IMR-90 (cell line): ENCODE results near the gene POLR2E. TPM values are rescaled to one million over a fixed set of nuclear protein-coding genes. Genes with fewer than 3 reads are reported as not detected.

ENCODE experiments used
- ATAC-seq: fragments of 200-7000 bp; cut with Tn5 transposase; 2 replicates; pipeline ENCODE4 v1.9.1; 2020; ENCODE audit warnings: low read depth, mild to moderate bottlenecking, moderate library complexity
- BruUV-seq: library from RNA; stranded (reverse); fragments of 400-500 nt; replicated peaks from 2 replicates; lab custom pipeline; 2021; lab: Mats Ljungman, UMichigan
- CTCF ChIA-PET: fragments of 300-600 bp; formaldehyde crosslinking; extraction: SDS; loops from one replicate; lab custom pipeline; 2021; ENCODE audit warnings: antibody characterized with exemption; lab: Yijun Ruan, JAX
- POLR2A ChIA-PET: fragments of 300-600 bp; sonication (Branson Sonifier 250); formaldehyde crosslinking; loops from one replicate; lab custom pipeline; 2022; ENCODE audit warnings: antibody characterized with exemption; ENCODE audit not compliant: unreplicated experiment; lab: Charles Lee
- DNase-seq: peaks from one replicate; pipeline ENCODE4 v3.0.0; 2013
- H2AFZ ChIP-seq: replicated peaks from 2 replicates; pipeline ENCODE3; 2013; ENCODE audit warnings: low read length, mild to moderate bottlenecking; ENCODE audit not compliant: poor library complexity
- H2AK5ac ChIP-seq: 2 replicates; pipeline ENCODE4 v1.6.1; 2013; ENCODE audit warnings: low read depth, low read length, inconsistent platforms
- H2AK9ac ChIP-seq: replicated peaks from 2 replicates; pipeline ENCODE3; 2013; ENCODE audit warnings: mild to moderate bottlenecking, low read depth, low read length, moderate library complexity; ENCODE audit not compliant: poor library complexity
- H2BK120ac ChIP-seq: 2 replicates; pipeline ENCODE4 v1.6.1; 2013; ENCODE audit warnings: low read depth, low read length, inconsistent platforms
- H2BK15ac ChIP-seq: 3 replicates; pipeline ENCODE4 v1.6.1; 2013; ENCODE audit warnings: low read depth, low read length, inconsistent platforms
- H2BK20ac ChIP-seq: 2 replicates; pipeline ENCODE4 v1.6.1; 2013; ENCODE audit warnings: low read depth, mild to moderate bottlenecking, inconsistent platforms, low read length, moderate library complexity
- H2BK5ac ChIP-seq: 2 replicates; pipeline ENCODE4 v1.6.1; 2013; ENCODE audit warnings: mild to moderate bottlenecking, low read depth, low read length, inconsistent platforms; ENCODE audit not compliant: poor library complexity, severe bottlenecking
- H3K14ac ChIP-seq: replicated peaks from 2 replicates; pipeline ENCODE4 v1.6.1; 2013; ENCODE audit warnings: low read depth, low read length, inconsistent platforms
- H3K18ac ChIP-seq: 2 replicates; pipeline ENCODE4 v1.6.1; 2013; ENCODE audit warnings: low read depth, low read length, control low read depth
- H3K23ac ChIP-seq: 2 replicates; pipeline ENCODE4 v1.6.1; 2013; ENCODE audit warnings: low read depth, low read length, inconsistent platforms
- H3K27ac ChIP-seq: 2 replicates; pipeline ENCODE4 v1.5.1; 2013; ENCODE audit warnings: mild to moderate bottlenecking, control low read depth, low read length; ENCODE audit not compliant: insufficient read depth
- H3K27me3 ChIP-seq: 2 replicates; pipeline ENCODE4 v1.6.1; 2013; ENCODE audit warnings: low read length; ENCODE audit not compliant: control insufficient read depth, insufficient read depth
- H3K36me3 ChIP-seq: 2 replicates; pipeline ENCODE4 v1.6.1; 2013; ENCODE audit warnings: low read length, mixed read lengths; ENCODE audit not compliant: control insufficient read depth, insufficient read depth
- H3K4ac ChIP-seq: 2 replicates; pipeline ENCODE4 v1.6.1; 2013; ENCODE audit warnings: low read depth, low read length, inconsistent platforms
- H3K4me1 ChIP-seq: 2 replicates; pipeline ENCODE4 v1.6.1; 2013; ENCODE audit warnings: low read length, mixed read lengths; ENCODE audit not compliant: control insufficient read depth, insufficient read depth
- H3K4me2 ChIP-seq: 2 replicates; pipeline ENCODE4 v1.6.1; 2013; ENCODE audit warnings: low read depth, mild to moderate bottlenecking, control low read depth, low read length, moderate library complexity
- H3K4me3 ChIP-seq: 2 replicates; pipeline ENCODE4 v1.5.1; 2013; ENCODE audit warnings: low read depth, mild to moderate bottlenecking, control low read depth, low read length, moderate library complexity; ENCODE audit not compliant: insufficient read depth
- H3K56ac ChIP-seq: 2 replicates; pipeline ENCODE4 v1.6.1; 2013; ENCODE audit warnings: low read length, inconsistent platforms; ENCODE audit not compliant: insufficient read depth; ENCODE audit errors: extremely low read depth
- H3K79me1 ChIP-seq, 2 experiments: 2 replicates each; pipeline ENCODE4 v1.6.1; 2013; ENCODE audit warnings: low read length in 2 of 2, inconsistent platforms in 1 of 2, low read depth in 1 of 2
- H3K9ac ChIP-seq: 2 replicates; pipeline ENCODE4 v1.6.1; 2013; ENCODE audit warnings: low read depth, low read length, control low read depth
- H3K9me1 ChIP-seq: 2 replicates; pipeline ENCODE4 v1.6.1; 2013; ENCODE audit warnings: low read length, inconsistent platforms; ENCODE audit not compliant: insufficient read depth
- H3K9me3 ChIP-seq: 2 replicates; pipeline ENCODE4 v1.6.1; 2013; ENCODE audit warnings: low read length; ENCODE audit not compliant: control insufficient read depth, insufficient read depth
- H4K20me1 ChIP-seq: 2 replicates; pipeline ENCODE4 v1.6.1; 2013; ENCODE audit warnings: low read length, inconsistent platforms; ENCODE audit not compliant: insufficient read depth
- H4K5ac ChIP-seq: 2 replicates; pipeline ENCODE4 v1.6.1; 2013; ENCODE audit warnings: mild to moderate bottlenecking, low read depth, low read length, control low read depth
- H4K8ac ChIP-seq, 2 experiments: 2 replicates each; pipeline ENCODE4 v1.6.1; 2013; ENCODE audit warnings: low read depth in 2 of 2, low read length in 2 of 2, control low read depth in 1 of 2, inconsistent platforms in 1 of 2
- H4K91ac ChIP-seq: 2 replicates; pipeline ENCODE4 v1.6.1; 2013; ENCODE audit warnings: low read depth, low read length, inconsistent platforms; ENCODE audit not compliant: insufficient read depth
- WGBS, 2 experiments: methylation state at CpG; one replicate each; pipeline versions ENCODE4 v1.1.5 to v1.1.7; 2013; ENCODE audit warnings: missing lambda C conversion rate in 2 of 2; ENCODE audit not compliant: insufficient read length in 1 of 2; ENCODE audit errors: extremely low coverage in 2 of 2; 5-methylcytosine and 5-hydroxymethylcytosine counted together
- dilution Hi-C: fragments of 300-500 bp; cut with HindIII; formaldehyde crosslinking; loops from one replicate; pipeline ENCODE4 v1.14.3; 2018; ENCODE audit warnings: low sequenced_read_pairs; ENCODE audit not compliant: unreplicated experiment
- in situ Hi-C: fragments of 300-500 bp; cut with MboI; formaldehyde crosslinking; loops from 3 replicates; pipeline ENCODE4 v1.14.3; 2019; ENCODE audit warnings: low sequenced_read_pairs, inconsistent platforms, mixed read lengths
- intact Hi-C: fragments of 100-400 bp; cut with micrococcal nuclease; formaldehyde crosslinking; loops from 2 replicates; pipeline ENCODE4 v1.10.0; 2022
- polyA plus RNA-seq, 3 experiments: library from polyadenylated mRNA; depleted of rRNA; stranded (reverse); fragments of >200 nt; gene quantifications; 2 replicates each; pipeline ENCODE4 v1.2.3, GENCODE V29; 2012; ENCODE audit warnings: low replicate concordance in 1 of 3
- total RNA-seq: library from RNA; depleted of rRNA; stranded (reverse); fragments of >200 nt; gene quantifications from 2 replicates; pipeline ENCODE4 v1.2.3, GENCODE V29; 2012
- TF ChIP-seq, protein P1 (sequence below): fragments of 150-350 bp; IDR thresholded peaks from 2 replicates; pipeline ENCODE4 v1.6.1; 2016; ENCODE audit warnings: low read depth, mild to moderate bottlenecking, low read length, moderate library complexity, borderline replicate concordance

Gene POLR2E
- total and polyA plus RNA-seq, 2 of the 4 experiments (the other 2 are of a cell fraction) = 294 to 391 TPM

DNA sequence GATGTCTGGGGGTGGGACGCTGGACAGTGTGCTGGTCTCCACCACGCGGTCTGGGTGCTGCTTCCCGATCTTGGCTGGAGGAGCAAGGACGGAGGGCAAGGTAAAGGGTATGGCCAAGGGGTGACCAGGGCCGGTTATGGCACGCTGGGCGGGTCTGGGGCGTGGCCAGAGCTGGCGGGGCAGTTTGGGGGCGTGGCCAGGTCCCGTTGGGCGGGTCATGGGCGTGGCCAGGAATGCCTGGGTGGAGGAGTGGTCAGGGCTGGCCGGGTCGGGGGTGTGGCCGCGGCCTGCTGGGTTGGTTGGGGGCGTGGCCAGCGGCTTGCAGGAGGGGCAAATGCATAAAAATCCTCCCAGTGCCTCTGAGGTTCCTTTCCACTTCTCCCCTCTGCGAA, 27.8 kb upstream of the POLR2E start (continued):
- TF ChIP-seq, protein P1, sequence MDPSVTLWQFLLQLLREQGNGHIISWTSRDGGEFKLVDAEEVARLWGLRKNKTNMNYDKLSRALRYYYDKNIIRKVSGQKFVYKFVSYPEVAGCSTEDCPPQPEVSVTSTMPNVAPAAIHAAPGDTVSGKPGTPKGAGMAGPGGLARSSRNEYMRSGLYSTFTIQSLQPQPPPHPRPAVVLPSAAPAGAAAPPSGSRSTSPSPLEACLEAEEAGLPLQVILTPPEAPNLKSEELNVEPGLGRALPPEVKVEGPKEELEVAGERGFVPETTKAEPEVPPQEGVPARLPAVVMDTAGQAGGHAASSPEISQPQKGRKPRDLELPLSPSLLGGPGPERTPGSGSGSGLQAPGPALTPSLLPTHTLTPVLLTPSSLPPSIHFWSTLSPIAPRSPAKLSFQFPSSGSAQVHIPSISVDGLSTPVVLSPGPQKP = no peak

DNA sequence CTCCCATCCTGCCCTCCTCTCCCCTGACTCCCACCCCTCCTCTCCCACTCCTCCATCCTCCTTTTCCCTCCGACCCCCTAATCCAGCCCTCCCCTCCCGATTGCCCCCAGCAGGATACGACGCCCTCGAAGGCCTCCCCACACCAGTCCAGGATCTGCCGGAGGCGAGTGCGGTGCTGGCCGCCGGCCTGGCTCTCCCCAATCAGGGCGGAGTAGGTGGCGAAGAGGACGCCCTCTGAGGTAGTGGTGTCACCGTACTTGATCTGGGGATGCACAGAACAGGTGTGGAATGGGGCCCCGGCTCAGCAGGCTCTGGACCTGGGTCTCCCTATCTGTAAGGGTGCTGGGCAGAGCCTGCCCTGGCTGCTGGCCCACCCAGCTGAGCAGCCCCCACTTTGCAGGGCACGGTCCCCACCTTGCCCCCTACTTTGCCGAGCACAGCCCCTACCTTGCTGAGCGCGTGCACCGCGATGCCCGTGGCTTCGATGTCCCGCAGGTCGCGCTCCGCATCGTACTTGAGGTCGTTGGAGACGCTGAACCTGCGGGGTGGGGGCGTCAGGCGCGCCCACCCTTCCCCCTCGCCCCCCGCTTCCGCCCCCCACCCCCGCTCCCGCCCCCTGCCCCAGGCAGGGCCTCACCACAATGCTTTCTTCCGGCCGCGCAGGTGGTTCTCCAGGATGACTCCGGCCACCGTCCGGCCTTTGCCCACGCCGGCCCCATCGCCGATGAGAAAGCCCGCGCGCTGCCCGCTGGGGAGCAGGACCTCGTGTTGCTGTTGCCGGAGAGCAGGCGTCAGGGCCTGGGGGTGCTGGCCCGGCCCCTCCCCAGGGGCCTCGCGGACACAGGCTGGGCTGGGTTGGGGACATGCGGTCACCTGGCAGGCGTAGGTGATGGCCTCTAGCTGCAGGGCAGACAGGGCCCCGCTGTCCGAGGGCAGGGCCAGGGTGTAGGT, 27.1 kb upstream of the POLR2E start:
- H3K9ac ChIP-seq = no peak overlapping the region
- no peak overlapping the region for H3K27ac ChIP-seq
- intact Hi-C loops (no loop called here), dilution Hi-C loops (no loop called here), in situ Hi-C loops (no loop called here)
- H3K56ac ChIP-seq = no peak overlapping the region
- POLR2A ChIA-PET = no interaction called here
- H3K27me3 ChIP-seq = no peaks in the 10 kb centered on the region
- no peak overlapping the region for H2BK20ac ChIP-seq
- no peak overlapping the region for H3K14ac ChIP-seq
- no TSS peak for BruUV-seq
- no peak overlapping the region for H3K4me2 ChIP-seq
- 96% methylated on average over 32 of the region's 63 CpGs; no CpG with 5 or more reads in 1 of the 2 experiments for WGBS, 2 experiments
- ATAC-seq (no peak), DNase-seq (no peak)
- peaks cover 93% of the 10 kb centered on the region for H3K36me3 ChIP-seq
- peak overlapping the region; percentile 56 for H2AFZ ChIP-seq
- no peak overlapping the region for H3K18ac ChIP-seq
- H2AK9ac ChIP-seq = peak overlapping the region; percentile 1
- H3K9me1 ChIP-seq = peaks cover 1% of the 10 kb centered on the region; the same call in 1 of the 2 replicates
- no peaks in the 10 kb centered on the region for H3K9me3 ChIP-seq
- peak overlapping the region; percentile 3 for H2BK5ac ChIP-seq
- H4K5ac ChIP-seq = no peak overlapping the region
- no peak overlapping the region for H2BK120ac ChIP-seq
- no peak overlapping the region for H3K4me3 ChIP-seq
- no peak overlapping the region for H2AK5ac ChIP-seq
- peaks cover 21 to 62% of the 10 kb centered on the region in 2 experiments for H3K79me1 ChIP-seq
- H2BK15ac ChIP-seq = no peak overlapping the region
- CTCF ChIA-PET = no interaction called here
- peaks cover 7% of the 10 kb centered on the region for H3K4me1 ChIP-seq
- H3K4ac ChIP-seq = no peak overlapping the region
- TF ChIP-seq, protein P1 = no peak
- no peak overlapping the region for H4K8ac ChIP-seq
- peaks cover 18% of the 10 kb centered on the region for H4K20me1 ChIP-seq
- H3K23ac ChIP-seq = no peak overlapping the region
- no peak overlapping the region for H4K91ac ChIP-seq
